HepG2 (cell line): ENCODE data around the gene ZNF607. TPM values are rescaled to one million over a fixed set of nuclear protein-coding genes. Genes with fewer than 3 reads are reported as not detected.

Experiments used
- ATF2 ChIP-seq: sonication (generic); formaldehyde crosslinking; IDR thresholded peaks from 2 replicates; pipeline ENCODE4 v1.4.0; 2020; ENCODE audit warnings: missing genetic modification reagents
- ATF4 ChIP-seq, 2 experiments: fragments of 450-650 bp in 1 of 2; sonication (generic) in 1 of 2; formaldehyde crosslinking; IDR thresholded peaks; 2 replicates each; pipeline versions ENCODE4 v1.5.0 to v1.8.0; 2020 to 2022; ENCODE audit warnings: mild to moderate bottlenecking in 1 of 2, missing genetic modification reagents in 1 of 2
- CAMTA2 ChIP-seq: sonication (generic); formaldehyde crosslinking; IDR thresholded peaks from 2 replicates; pipeline ENCODE4 v1.4.0; 2020; ENCODE audit warnings: mild to moderate bottlenecking, missing genetic modification reagents, borderline replicate concordance
- CBX5 ChIP-seq: sonication (generic); formaldehyde crosslinking; IDR thresholded peaks from 2 replicates; pipeline ENCODE4 v1.4.0; 2020; ENCODE audit warnings: missing genetic modification reagents, borderline replicate concordance
- ELF1 ChIP-seq: sonication (generic); formaldehyde crosslinking; IDR thresholded peaks from 2 replicates; pipeline ENCODE4 v1.4.0; 2020; ENCODE audit warnings: missing genetic modification reagents
- ERF ChIP-seq: IDR thresholded peaks from 2 replicates; pipeline ENCODE4 v1.6.1; 2018; ENCODE audit warnings: missing biosample characterization, missing genetic modification reagents
- FOXA3 ChIP-seq: IDR thresholded peaks from 2 replicates; pipeline ENCODE4 v1.6.1; 2016; ENCODE audit warnings: missing genetic modification reagents, missing compliant biosample characterization
- FOXO1 ChIP-seq: sonication (generic); formaldehyde crosslinking; IDR thresholded peaks from 2 replicates; pipeline ENCODE4 v1.4.0; 2020; ENCODE audit warnings: missing genetic modification reagents
- KLF9 ChIP-seq: IDR thresholded peaks from 2 replicates; pipeline ENCODE4 v1.6.1; 2016; ENCODE audit warnings: low read depth
- KMT2B ChIP-seq: IDR thresholded peaks from 2 replicates; pipeline ENCODE4 v1.6.1; 2016; ENCODE audit warnings: missing genetic modification reagents, missing compliant biosample characterization
- MED13 ChIP-seq: sonication (generic); formaldehyde crosslinking; IDR thresholded peaks from 2 replicates; pipeline ENCODE4 v1.5.0; 2020; ENCODE audit warnings: missing genetic modification reagents
- NONO ChIP-seq, 2 experiments: fragments of 450-650 bp in 1 of 2; sonication (generic) in 1 of 2; formaldehyde crosslinking in 1 of 2; IDR thresholded peaks in 1 of 2; conservative IDR thresholded peaks in 1 of 2; 2 replicates each; pipeline versions ENCODE4 v1.6.1 to v1.8.0; 2017 to 2022; ENCODE audit warnings: mild to moderate bottlenecking in 1 of 2, missing genetic modification reagents in 1 of 2, moderate library complexity in 1 of 2
- REPIN1 ChIP-seq: sonication (generic); formaldehyde crosslinking; IDR thresholded peaks from 2 replicates; pipeline ENCODE4 v1.8.0; 2022; ENCODE audit warnings: missing genetic modification reagents, low read depth, mild to moderate bottlenecking, borderline replicate concordance
- SMAD3 ChIP-seq: sonication (generic); formaldehyde crosslinking; IDR thresholded peaks from 2 replicates; pipeline ENCODE4 v1.4.0; 2020; ENCODE audit warnings: missing genetic modification reagents
- SUZ12 ChIP-seq: fragments of 150-350 bp; IDR thresholded peaks from 2 replicates; pipeline ENCODE4 v1.6.1; 2014; ENCODE audit warnings: low read depth, low read length
- ZBTB3 ChIP-seq: sonication (generic); formaldehyde crosslinking; IDR thresholded peaks from 2 replicates; pipeline ENCODE4 v1.4.0; 2020; ENCODE audit warnings: low read depth, mild to moderate bottlenecking, moderate library complexity, missing genetic modification reagents, borderline replicate concordance
- ZNF407 ChIP-seq: sonication (generic); formaldehyde crosslinking; IDR thresholded peaks from one replicate; pipeline ENCODE4 v1.5.1; 2020; ENCODE audit warnings: mild to moderate bottlenecking, missing genetic modification reagents; ENCODE audit errors: not compliant biosample characterization
- ZNF766 ChIP-seq: sonication (generic); formaldehyde crosslinking; IDR thresholded peaks from 2 replicates; pipeline ENCODE4 v1.5.0; 2020; ENCODE audit warnings: missing genetic modification reagents, borderline replicate concordance
- ZNF878 ChIP-seq: sonication (generic); formaldehyde crosslinking; IDR thresholded peaks from 2 replicates; pipeline ENCODE4 v1.8.1; 2023; ENCODE audit warnings: mild to moderate bottlenecking, missing genetic modification reagents, moderate library complexity
- ZSCAN22 ChIP-seq: sonication (generic); formaldehyde crosslinking; IDR thresholded peaks from 2 replicates; pipeline ENCODE4 v1.4.0; 2020; ENCODE audit warnings: mild to moderate bottlenecking, missing genetic modification reagents
- polyA plus RNA-seq, 8 experiments: library from polyadenylated mRNA; depleted of rRNA in 3 of 8; stranded (reverse) in 7 of 8; unstranded in 1 of 8; fragments of >200 nt; fragmentation: Illumina TruSeq in 4 of 8; extraction: Trizol in 4 of 8; gene quantifications; 2 replicates each; pipeline versions ENCODE4 v1.2.1 to v1.2.3, GENCODE V29; 2011 to 2016; ENCODE audit warnings: low read depth in 4 of 8, missing spikeins in 1 of 8, mixed read lengths in 1 of 8; ENCODE audit not compliant: insufficient read depth in 1 of 8
- total RNA-seq, 5 experiments: library from RNA; depleted of rRNA; stranded (reverse); fragments of >200 nt; fragmentation: Illumina TruSeq; extraction: Trizol; gene quantifications; 2 replicates each; pipeline ENCODE4 v1.2.3, GENCODE V29; 2016; ENCODE audit warnings: low read depth in 1 of 5

The ZNF607 gene
- total and polyA plus RNA-seq, 2 of the 13 experiments (the other 11 are each of a cell fraction or from before 2014, with no cell fraction given) = 3.8 to 8.3 TPM

GRCh38 chr19:37691881-37692504 is 27.6 kb downstream of the ZNF607 start (continued):
- TF ChIP-seq ELF1 (CRISPR knock-in tag) (peak; percentile 76), FOXO1 (CRISPR knock-in tag) (peak; percentile 33; the same call in 1 of the 2 replicates), ZNF407 (CRISPR knock-in tag) (no peak), MED13 (CRISPR knock-in tag) (no peak), NONO (IDR thresholded peaks at IDR 0.05) (no peak), NONO (CRISPR knock-in tag; conservative IDR thresholded peaks at IDR 0.05) (peak; percentile 53; the same call in 1 of the 2 replicates), ZBTB3 (CRISPR knock-in tag) (no peak), REPIN1 (no peak; the same call in 1 of the 2 replicates), ATF4 (CRISPR knock-in tag; IDR thresholded peaks at IDR 0.05) (peak in 1 of 2 experiments; percentile 49; a peak in 1 of 4 replicates), ERF (peak; percentile 54; the same call in 1 of the 2 replicates), FOXA3 (CRISPR knock-in tag) (peak; percentile 43; the same call in 1 of the 2 replicates), SUZ12 (peak; percentile 47), ZSCAN22 (CRISPR knock-in tag) (no peak), CBX5 (CRISPR knock-in tag) (peak; percentile 53; the same call in 1 of the 2 replicates), ZNF766 (CRISPR knock-in tag) (peak; percentile 92; the same call in 1 of the 2 replicates), CAMTA2 (CRISPR knock-in tag) (no peak), SMAD3 (CRISPR knock-in tag) (peak; percentile 77; the same call in 1 of the 2 replicates), ATF2 (peak; percentile 72), KMT2B (CRISPR knock-in tag) (peak; percentile 97), ZNF878 (CRISPR knock-in tag) (0 out of 2 replicates have a peak, but pooled peaks have one; percentile 14), KLF9 (CRISPR knock-in tag) (0 out of 2 replicates have a peak, but pooled peaks have one; percentile 26)
